A549 (cell line): Measurements from ENCODE around the gene SMIM15. TPM values are rescaled to one million over a fixed set of nuclear protein-coding genes. Genes with fewer than 3 reads are reported as not detected.
"Not testable (repeated sequence)": the region's sequence is repeated elsewhere in the genome, so short reads cannot be mapped to it uniquely, and the experiment has no call there.

ENCODE experiments used
- ATAC-seq, 2 experiments: fragments of 200-7000 bp in 1 of 2; fragments of >200 bp in 1 of 2; cut with Nextera tagmentation in 1 of 2; cut with Tn5 transposase in 1 of 2; 3 replicates each; pipeline versions ENCODE4 v1.8.0 to v1.9.1; 2018 to 2020; ENCODE audit warnings: mild to moderate bottlenecking in 1 of 2, moderate library complexity in 1 of 2
- CTCF ChIA-PET: fragments of 300-600 bp; sonication (Branson Sonifier 250); formaldehyde crosslinking; extraction: SDS; loops from one replicate; lab custom pipeline; 2021; ENCODE audit warnings: antibody characterized with exemption, inconsistent platforms; lab: Yijun Ruan, JAX
- POLR2A ChIA-PET: fragments of 350-600 bp; formaldehyde crosslinking; extraction: SDS; loops from one replicate; lab custom pipeline; 2021; ENCODE audit warnings: antibody characterized with exemption, inconsistent platforms; lab: Yijun Ruan, JAX
- DNase-seq, 2 experiments: peaks; one replicate each; pipeline versions ENCODE4 v3.0.0 to v3.0.0-alpha.2; 2011 to 2016; ENCODE audit warnings: low read depth in 1 of 2, low spot score in 1 of 2
- FAIRE-seq: peaks from 2 replicates; lab custom pipeline; 2011; peaks lifted over from hg19 to GRCh38; lab: Jason Lieb, UNC
- H3K27ac ChIP-seq, 2 experiments: fragments of >200 bp; sonication (Bioruptor Twin); formaldehyde crosslinking; 3 replicates each; pipeline ENCODE4 v1.5.1; 2016 to 2017
- H3K4me1 ChIP-seq: fragments of >200 bp; sonication (Bioruptor Twin); formaldehyde crosslinking; 3 replicates; pipeline ENCODE4 v1.6.1; 2016
- H3K4me2 ChIP-seq: fragments of >200 bp; sonication (Bioruptor Twin); formaldehyde crosslinking; 3 replicates; pipeline ENCODE4 v1.6.1; 2016
- H3K4me3 ChIP-seq: fragments of >200 bp; sonication (Bioruptor Twin); formaldehyde crosslinking; 3 replicates; pipeline ENCODE4 v1.5.1; 2016
- H3K9me3 ChIP-seq: fragments of >200 bp; sonication (Bioruptor Twin); formaldehyde crosslinking; 3 replicates; pipeline ENCODE4 v1.6.1; 2016
- BHLHE40 ChIP-seq: IDR thresholded peaks from 2 replicates; pipeline ENCODE4 v1.6.1; 2012; ENCODE audit warnings: low read depth, low read length, inconsistent platforms
- CEBPB ChIP-seq, 2 experiments: fragments of >200 bp in 1 of 2; sonication (Bioruptor Twin) in 1 of 2; formaldehyde crosslinking in 1 of 2; IDR thresholded peaks; 2 replicates each; pipeline ENCODE4 v1.6.1; 2012 to 2016
- CHD2 ChIP-seq: fragments of 150-350 bp; IDR thresholded peaks from 2 replicates; pipeline ENCODE4 v1.6.1; 2014; ENCODE audit warnings: low read length; ENCODE audit not compliant: partially characterized antibody
- CHD4 ChIP-seq: fragments of 200-600 bp; sonication (generic); IDR thresholded peaks from 2 replicates; pipeline ENCODE4 v1.6.1; 2016; ENCODE audit warnings: antibody characterized with exemption, mild to moderate bottlenecking, borderline replicate concordance
- ESRRA ChIP-seq: fragments of 150-350 bp; IDR thresholded peaks from 2 replicates; pipeline ENCODE4 v1.6.1; 2014; ENCODE audit warnings: mild to moderate bottlenecking, low read length, borderline replicate concordance
- FOSB ChIP-seq: fragments of 250-450 bp; sonication (Bioruptor Pico); IDR thresholded peaks from 2 replicates; pipeline ENCODE4 v1.5.0; 2020; ENCODE audit warnings: mild to moderate bottlenecking, moderate library complexity
- FOSL2 ChIP-seq, 2 experiments: fragments of 450-650 bp in 1 of 2; fragments of >200 bp in 1 of 2; sonication (Bioruptor Twin) in 1 of 2; formaldehyde crosslinking; IDR thresholded peaks; 2 replicates each; pipeline versions ENCODE4 v1.5.0 to v1.6.1; 2016 to 2020; ENCODE audit warnings: mild to moderate bottlenecking in 1 of 2, moderate library complexity in 1 of 2
- FOXS1 ChIP-seq: fragments of 250-450 bp; sonication (Bioruptor Pico); IDR thresholded peaks from 2 replicates; pipeline ENCODE4 v1.5.0; 2020; ENCODE audit warnings: mild to moderate bottlenecking, moderate library complexity
- HDAC2 ChIP-seq: fragments of 200-600 bp; sonication (generic); IDR thresholded peaks from 2 replicates; pipeline ENCODE4 v1.6.1; 2016
- HOXB5 ChIP-seq: fragments of 250-450 bp; sonication (Bioruptor Pico); IDR thresholded peaks from 2 replicates; pipeline ENCODE4 v1.5.0; 2020; ENCODE audit warnings: mild to moderate bottlenecking, moderate library complexity
- KDM5A ChIP-seq: fragments of 200-600 bp; sonication (generic); IDR thresholded peaks from 2 replicates; pipeline ENCODE4 v1.6.1; 2016; ENCODE audit warnings: antibody characterized with exemption, mild to moderate bottlenecking
- MAFK ChIP-seq: fragments of 450-650 bp; IDR thresholded peaks from 2 replicates; pipeline ENCODE4 v1.6.1; 2014; ENCODE audit not compliant: partially characterized antibody
- POLR2A ChIP-seq: IDR thresholded peaks from 2 replicates; pipeline ENCODE4 v1.6.1; 2012; ENCODE audit warnings: mild to moderate bottlenecking, low read length
- REST ChIP-seq: fragments of 200-600 bp; sonication (generic); IDR thresholded peaks from 2 replicates; pipeline ENCODE4 v1.6.1; 2016; ENCODE audit warnings: antibody characterized with exemption, mild to moderate bottlenecking, moderate library complexity
- RNF2 ChIP-seq: fragments of 200-600 bp; sonication (generic); IDR thresholded peaks from 2 replicates; pipeline ENCODE4 v1.6.1; 2016; ENCODE audit warnings: low read depth, mild to moderate bottlenecking, antibody characterized with exemption, moderate library complexity, borderline replicate concordance
- SREBF2 ChIP-seq: fragments of 450-650 bp; IDR thresholded peaks from 2 replicates; pipeline ENCODE4 v1.6.1; 2014; ENCODE audit warnings: mild to moderate bottlenecking, moderate library complexity
- TFCP2L1 ChIP-seq: fragments of 250-450 bp; sonication (Bioruptor Pico); IDR thresholded peaks from 2 replicates; pipeline ENCODE4 v1.5.0; 2021; ENCODE audit warnings: mild to moderate bottlenecking
- TP53 ChIP-seq: fragments of 250-450 bp; sonication (Bioruptor Pico); IDR thresholded peaks from 2 replicates; pipeline ENCODE4 v1.5.0; 2021; ENCODE audit warnings: mild to moderate bottlenecking, moderate library complexity
- USF2 ChIP-seq: fragments of 450-650 bp; IDR thresholded peaks from 2 replicates; pipeline ENCODE4 v1.6.1; 2014; ENCODE audit warnings: antibody characterized with exemption
- ZC3H11A ChIP-seq: fragments of 450-650 bp; IDR thresholded peaks from 2 replicates; pipeline ENCODE4 v1.6.1; 2014; ENCODE audit warnings: antibody characterized with exemption, mild to moderate bottlenecking
- WGBS: methylation state at CpG from one replicate; pipeline ENCODE4 v1.1.6; 2017; ENCODE audit errors: missing lambda C conversion rate; 5-methylcytosine and 5-hydroxymethylcytosine counted together
- polyA plus RNA-seq, 4 experiments: library from polyadenylated mRNA; depleted of rRNA in 3 of 4; stranded (reverse); fragments of >200 nt; fragmentation: RNase III in 1 of 4; extraction: RNeasy Plus Mini Kit Qiagen cat#74134 plus additional on column Dnase treatment in 1 of 4; gene quantifications; 2 replicates in 3 of 4; 3 replicates in 1 of 4; pipeline ENCODE4 v1.2.3, GENCODE V29; 2011 to 2017
- TF ChIP-seq, protein P1 (sequence below): fragments of >200 bp; sonication (Bioruptor Twin); formaldehyde crosslinking; IDR thresholded peaks from 2 replicates; pipeline ENCODE4 v1.6.1; 2016
- TF ChIP-seq, protein P2 (sequence below): fragments of >200 bp; sonication (Bioruptor Twin); formaldehyde crosslinking; IDR thresholded peaks from 3 replicates; pipeline ENCODE4 v1.5.1; 2016

The SMIM15 gene
- polyA plus RNA-seq, 2 of the 4 experiments (the other 2 are of a cell fraction) = 58.0 to 131 TPM

DNA sequence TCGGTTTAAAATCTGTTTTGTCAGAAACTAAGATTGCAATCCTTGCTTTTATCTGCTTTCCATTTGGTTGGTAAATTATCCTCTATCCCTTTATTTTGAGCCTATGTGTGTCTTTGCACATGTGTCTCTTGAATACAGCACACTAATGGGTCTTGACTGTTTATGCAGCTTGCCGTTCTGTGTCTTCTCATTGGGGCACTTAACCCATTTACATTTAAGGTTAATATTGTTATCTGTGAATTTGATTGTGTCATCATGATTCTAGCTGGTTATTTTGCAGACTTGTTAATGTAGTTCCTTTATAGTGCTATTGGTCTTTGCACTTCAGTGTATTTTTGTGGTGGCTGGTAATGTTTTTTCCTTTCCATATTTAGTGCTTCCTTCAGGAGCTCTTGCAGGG lies 36.3 kb upstream of the SMIM15 start:
- WGBS = 75% methylated on average over 2 of the region's 2 CpGs
- H3K4me3 ChIP-seq = no peak overlapping the region
- FAIRE-seq (no peak), ATAC-seq (no peak), DNase-seq (no peak)
- no peak overlapping the region for H3K4me2 ChIP-seq
- CTCF ChIA-PET = interaction anchor here (0.9 kb wide), 1 partner anchor 18 kb away, joined by 3 read pairs; no protein-coding TSS in a partner anchor
- POLR2A ChIA-PET = no interaction called here
- TF ChIP-seq, protein P1, sequence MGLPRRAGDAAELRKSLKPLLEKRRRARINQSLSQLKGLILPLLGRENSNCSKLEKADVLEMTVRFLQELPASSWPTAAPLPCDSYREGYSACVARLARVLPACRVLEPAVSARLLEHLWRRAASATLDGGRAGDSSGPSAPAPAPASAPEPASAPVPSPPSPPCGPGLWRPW = no peak
- TF ChIP-seq HOXB5 (CRISPR knock-in tag) (no peak), POLR2A (no peak), ESRRA (no peak), ZC3H11A (no peak), TP53 (CRISPR knock-in tag) (no peak), USF2 (no peak), HDAC2 (no peak), TFCP2L1 (CRISPR knock-in tag) (no peak)
- TF ChIP-seq, all 56 proteins: peak for 0
- no peaks in the 10 kb centered on the region for H3K4me1 ChIP-seq
- no peak overlapping the region for H3K27ac ChIP-seq
- H3K9me3 ChIP-seq = 0 out of 3 replicates have a peak, but pooled peaks cover 8% of the 10 kb centered on the region

DNA sequence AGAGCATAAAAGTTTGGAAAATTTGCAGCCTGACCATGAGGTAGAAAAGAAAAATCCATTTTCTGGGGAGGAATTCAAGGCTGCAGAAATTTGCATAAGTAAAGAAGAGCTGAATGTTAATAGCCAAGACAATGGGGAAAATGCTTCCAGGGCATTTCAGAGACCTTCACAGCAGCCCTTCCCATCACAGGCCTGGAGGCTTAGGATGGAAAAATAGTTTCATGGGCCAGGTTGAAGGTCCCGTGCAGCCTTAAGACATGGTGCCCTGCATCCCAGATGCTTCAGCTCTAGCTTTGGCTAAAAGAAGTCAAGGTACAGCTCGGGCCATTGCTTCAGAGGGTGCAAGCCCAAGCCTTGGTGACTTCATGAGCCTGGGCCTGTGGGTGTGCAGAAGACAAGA lies 25.6 kb upstream of the SMIM15 start:
- H3K4me3 ChIP-seq, H3K27ac ChIP-seq, H3K4me1 ChIP-seq, POLR2A ChIA-PET, H3K4me2 ChIP-seq, FAIRE-seq, DNase-seq, ATAC-seq, H3K9me3 ChIP-seq, CTCF ChIA-PET: not testable (repeated sequence)
- WGBS = 61% methylated on average over 2 of the region's 2 CpGs

DNA sequence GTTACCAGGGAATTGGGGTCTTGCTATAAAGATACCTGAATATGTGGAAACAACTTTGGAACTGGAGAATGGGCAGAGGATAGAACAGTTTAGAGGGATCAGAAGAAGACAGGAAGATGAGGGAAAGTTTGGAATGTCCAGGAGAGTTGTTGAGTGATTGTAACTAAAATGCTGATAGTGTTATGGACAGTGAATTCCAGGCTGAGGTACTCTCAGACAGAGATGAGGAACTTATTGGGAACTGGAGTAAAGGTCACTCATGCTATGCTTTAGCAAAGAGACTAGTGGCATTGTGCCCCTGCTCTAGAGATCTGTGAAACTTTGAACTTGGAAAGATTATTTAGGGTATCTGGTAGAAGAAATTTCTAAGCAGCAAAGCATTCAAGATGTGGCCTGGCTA lies 25.1 kb upstream of the SMIM15 start:
- H3K4me1 ChIP-seq, H3K9me3 ChIP-seq, ATAC-seq, CTCF ChIA-PET, H3K27ac ChIP-seq, POLR2A ChIA-PET, FAIRE-seq, H3K4me3 ChIP-seq, H3K4me2 ChIP-seq, DNase-seq: not testable (repeated sequence)

DNA sequence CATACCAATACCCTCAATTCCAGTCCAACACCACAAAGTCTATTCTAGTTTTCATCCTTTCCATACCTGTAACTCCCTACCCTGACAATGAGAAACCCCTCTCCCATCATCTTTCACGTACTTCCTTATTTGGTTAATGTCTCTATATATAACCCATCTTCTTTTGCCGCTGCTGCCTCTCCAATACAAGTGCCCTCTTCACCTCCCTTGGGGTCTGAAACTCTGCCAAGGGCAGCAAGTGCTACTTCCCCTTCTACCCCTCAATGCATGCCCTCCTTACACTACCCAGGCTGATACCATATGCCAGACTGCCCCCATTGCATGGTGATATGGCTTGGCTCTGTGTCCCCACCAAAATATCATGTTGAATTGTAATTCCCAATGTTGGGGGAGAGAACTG lies 24.4 kb upstream of the SMIM15 start:
- no peaks in the 10 kb centered on the region for H3K9me3 ChIP-seq
- ChIA-PET POLR2A (no interaction called here), CTCF (no interaction called here)
- FAIRE-seq = no peak
- no peak overlapping the region for H3K4me3 ChIP-seq
- H3K27ac ChIP-seq = no peak overlapping the region
- ATAC-seq = no peak
- TF ChIP-seq SREBF2 (no peak), CHD2 (no peak), REST (no peak), BHLHE40 (no peak), CEBPB (IDR thresholded peaks at IDR 0.05) (no peak), FOSB (CRISPR knock-in tag) (no peak), TP53 (CRISPR knock-in tag) (no peak), FOSL2 (IDR thresholded peaks at IDR 0.05) (no peak), FOSL2 (CRISPR knock-in tag; IDR thresholded peaks at IDR 0.05) (no peak), CHD4 (no peak), FOXS1 (no peak), ZC3H11A (no peak), KDM5A (no peak), MAFK (no peak), RNF2 (no peak)
- TF ChIP-seq, protein P1 = no peak
- TF ChIP-seq, protein P2, sequence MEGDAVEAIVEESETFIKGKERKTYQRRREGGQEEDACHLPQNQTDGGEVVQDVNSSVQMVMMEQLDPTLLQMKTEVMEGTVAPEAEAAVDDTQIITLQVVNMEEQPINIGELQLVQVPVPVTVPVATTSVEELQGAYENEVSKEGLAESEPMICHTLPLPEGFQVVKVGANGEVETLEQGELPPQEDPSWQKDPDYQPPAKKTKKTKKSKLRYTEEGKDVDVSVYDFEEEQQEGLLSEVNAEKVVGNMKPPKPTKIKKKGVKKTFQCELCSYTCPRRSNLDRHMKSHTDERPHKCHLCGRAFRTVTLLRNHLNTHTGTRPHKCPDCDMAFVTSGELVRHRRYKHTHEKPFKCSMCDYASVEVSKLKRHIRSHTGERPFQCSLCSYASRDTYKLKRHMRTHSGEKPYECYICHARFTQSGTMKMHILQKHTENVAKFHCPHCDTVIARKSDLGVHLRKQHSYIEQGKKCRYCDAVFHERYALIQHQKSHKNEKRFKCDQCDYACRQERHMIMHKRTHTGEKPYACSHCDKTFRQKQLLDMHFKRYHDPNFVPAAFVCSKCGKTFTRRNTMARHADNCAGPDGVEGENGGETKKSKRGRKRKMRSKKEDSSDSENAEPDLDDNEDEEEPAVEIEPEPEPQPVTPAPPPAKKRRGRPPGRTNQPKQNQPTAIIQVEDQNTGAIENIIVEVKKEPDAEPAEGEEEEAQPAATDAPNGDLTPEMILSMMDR = no peak
- WGBS = 57% methylated on average over 2 of the region's 2 CpGs
- no peak overlapping the region for H3K4me2 ChIP-seq
- DNase-seq = no peak
- no peaks in the 10 kb centered on the region for H3K4me1 ChIP-seq
